A549 (cell line): Measurements from ENCODE around the gene TAGLN3. TPM values are rescaled to one million over a fixed set of nuclear protein-coding genes. Genes with fewer than 3 reads are reported as not detected.
"Not testable (repeated sequence)": the region's sequence is repeated elsewhere in the genome, so short reads cannot be mapped to it uniquely, and the experiment has no call there.

Source experiments
- ATAC-seq, 2 experiments: fragments of 200-7000 bp in 1 of 2; fragments of >200 bp in 1 of 2; cut with Nextera tagmentation in 1 of 2; cut with Tn5 transposase in 1 of 2; 3 replicates each; pipeline versions ENCODE4 v1.8.0 to v1.9.1; 2018 to 2020; ENCODE audit warnings: mild to moderate bottlenecking in 1 of 2, moderate library complexity in 1 of 2
- CTCF ChIA-PET: fragments of 300-600 bp; sonication (Branson Sonifier 250); formaldehyde crosslinking; extraction: SDS; loops from one replicate; lab custom pipeline; 2021; ENCODE audit warnings: antibody characterized with exemption, inconsistent platforms; lab: Yijun Ruan, JAX
- POLR2A ChIA-PET: fragments of 350-600 bp; formaldehyde crosslinking; extraction: SDS; loops from one replicate; lab custom pipeline; 2021; ENCODE audit warnings: antibody characterized with exemption, inconsistent platforms; lab: Yijun Ruan, JAX
- DNase-seq, 2 experiments: peaks; one replicate each; pipeline versions ENCODE4 v3.0.0 to v3.0.0-alpha.2; 2011 to 2016; ENCODE audit warnings: low read depth in 1 of 2, low spot score in 1 of 2
- FAIRE-seq: peaks from 2 replicates; lab custom pipeline; 2011; peaks lifted over from hg19 to GRCh38; lab: Jason Lieb, UNC
- H3K27ac ChIP-seq, 2 experiments: fragments of >200 bp; sonication (Bioruptor Twin); formaldehyde crosslinking; 3 replicates each; pipeline ENCODE4 v1.5.1; 2016 to 2017
- H3K4me1 ChIP-seq: fragments of >200 bp; sonication (Bioruptor Twin); formaldehyde crosslinking; 3 replicates; pipeline ENCODE4 v1.6.1; 2016
- H3K4me2 ChIP-seq: fragments of >200 bp; sonication (Bioruptor Twin); formaldehyde crosslinking; 3 replicates; pipeline ENCODE4 v1.6.1; 2016
- H3K4me3 ChIP-seq: fragments of >200 bp; sonication (Bioruptor Twin); formaldehyde crosslinking; 3 replicates; pipeline ENCODE4 v1.5.1; 2016
- H3K9me3 ChIP-seq: fragments of >200 bp; sonication (Bioruptor Twin); formaldehyde crosslinking; 3 replicates; pipeline ENCODE4 v1.6.1; 2016
- CEBPB ChIP-seq, 2 experiments: fragments of >200 bp in 1 of 2; sonication (Bioruptor Twin) in 1 of 2; formaldehyde crosslinking in 1 of 2; IDR thresholded peaks; 2 replicates each; pipeline ENCODE4 v1.6.1; 2012 to 2016
- CHD2 ChIP-seq: fragments of 150-350 bp; IDR thresholded peaks from 2 replicates; pipeline ENCODE4 v1.6.1; 2014; ENCODE audit warnings: low read length; ENCODE audit not compliant: partially characterized antibody
- EP300 ChIP-seq, 2 experiments: fragments of >200 bp; sonication (Bioruptor Twin); formaldehyde crosslinking; IDR thresholded peaks; 2 replicates in 1 of 2; 3 replicates in 1 of 2; pipeline ENCODE4 v1.6.1; 2016 to 2017
- ESRRA ChIP-seq: fragments of 150-350 bp; IDR thresholded peaks from 2 replicates; pipeline ENCODE4 v1.6.1; 2014; ENCODE audit warnings: mild to moderate bottlenecking, low read length, borderline replicate concordance
- FOSL2 ChIP-seq, 2 experiments: fragments of 450-650 bp in 1 of 2; fragments of >200 bp in 1 of 2; sonication (Bioruptor Twin) in 1 of 2; formaldehyde crosslinking; IDR thresholded peaks; 2 replicates each; pipeline versions ENCODE4 v1.5.0 to v1.6.1; 2016 to 2020; ENCODE audit warnings: mild to moderate bottlenecking in 1 of 2, moderate library complexity in 1 of 2
- FOXS1 ChIP-seq: fragments of 250-450 bp; sonication (Bioruptor Pico); IDR thresholded peaks from 2 replicates; pipeline ENCODE4 v1.5.0; 2020; ENCODE audit warnings: mild to moderate bottlenecking, moderate library complexity
- GATA3 ChIP-seq: IDR thresholded peaks from 2 replicates; pipeline ENCODE4 v1.6.1; 2012; ENCODE audit warnings: borderline replicate concordance
- HOXA7 ChIP-seq: fragments of 250-450 bp; sonication (Bioruptor Pico); IDR thresholded peaks from 2 replicates; pipeline ENCODE4 v1.5.0; 2020; ENCODE audit warnings: mild to moderate bottlenecking, moderate library complexity
- HOXB13 ChIP-seq: fragments of 250-450 bp; sonication (Bioruptor Pico); IDR thresholded peaks from 2 replicates; pipeline ENCODE4 v1.5.0; 2020; ENCODE audit warnings: low read depth, mild to moderate bottlenecking, moderate library complexity
- HOXB5 ChIP-seq: fragments of 250-450 bp; sonication (Bioruptor Pico); IDR thresholded peaks from 2 replicates; pipeline ENCODE4 v1.5.0; 2020; ENCODE audit warnings: mild to moderate bottlenecking, moderate library complexity
- NFE2L2 ChIP-seq: fragments of 150-350 bp; conservative IDR thresholded peaks from 2 replicates; pipeline ENCODE4 v1.6.1; 2014; ENCODE audit warnings: low read length
- NPAS2 ChIP-seq: fragments of 250-450 bp; sonication (Bioruptor Pico); IDR thresholded peaks from 2 replicates; pipeline ENCODE4 v1.8.0; 2022; ENCODE audit warnings: mild to moderate bottlenecking, moderate library complexity, borderline replicate concordance
- NR3C1 ChIP-seq: fragments of >200 bp; sonication (Bioruptor Twin); formaldehyde crosslinking; IDR thresholded peaks from 3 replicates; pipeline ENCODE4 v1.6.1; 2017
- PHF8 ChIP-seq: fragments of 200-600 bp; sonication (generic); IDR thresholded peaks from 2 replicates; pipeline ENCODE4 v1.6.1; 2016; ENCODE audit warnings: low read depth, mild to moderate bottlenecking, antibody characterized with exemption, moderate library complexity, borderline replicate concordance
- POLR2A ChIP-seq: IDR thresholded peaks from 2 replicates; pipeline ENCODE4 v1.6.1; 2012; ENCODE audit warnings: mild to moderate bottlenecking, low read length
- RAD21 ChIP-seq, 2 experiments: fragments of >200 bp in 1 of 2; sonication (Bioruptor Twin) in 1 of 2; formaldehyde crosslinking in 1 of 2; IDR thresholded peaks in 1 of 2; conservative IDR thresholded peaks in 1 of 2; 2 replicates in 1 of 2; 3 replicates in 1 of 2; pipeline ENCODE4 v1.6.1; 2012 to 2018; ENCODE audit warnings: inconsistent platforms in 1 of 2
- RARB ChIP-seq: fragments of 250-450 bp; sonication (Bioruptor Pico); IDR thresholded peaks from 2 replicates; pipeline ENCODE4 v1.8.0; 2021; ENCODE audit warnings: mild to moderate bottlenecking, moderate library complexity
- RCOR1 ChIP-seq: fragments of 150-350 bp; IDR thresholded peaks from 2 replicates; pipeline ENCODE4 v1.6.1; 2014; ENCODE audit warnings: antibody characterized with exemption, low read length, low read depth
- SMC3 ChIP-seq: fragments of >200 bp; sonication (Bioruptor Twin); formaldehyde crosslinking; IDR thresholded peaks from 3 replicates; pipeline ENCODE4 v1.6.1; 2018; ENCODE audit warnings: inconsistent platforms
- TFCP2L1 ChIP-seq: fragments of 250-450 bp; sonication (Bioruptor Pico); IDR thresholded peaks from 2 replicates; pipeline ENCODE4 v1.5.0; 2021; ENCODE audit warnings: mild to moderate bottlenecking
- ZNF302 ChIP-seq: fragments of 250-450 bp; sonication (Bioruptor Pico); IDR thresholded peaks from 2 replicates; pipeline ENCODE4 v1.9.0; 2021; ENCODE audit warnings: inconsistent platforms, mild to moderate bottlenecking, moderate library complexity
- ZSCAN20 ChIP-seq: fragments of 250-450 bp; sonication (Bioruptor Pico); IDR thresholded peaks from 2 replicates; pipeline ENCODE4 v1.8.0; 2022; ENCODE audit warnings: mild to moderate bottlenecking, moderate library complexity
- WGBS: methylation state at CpG from one replicate; pipeline ENCODE4 v1.1.6; 2017; ENCODE audit errors: missing lambda C conversion rate; 5-methylcytosine and 5-hydroxymethylcytosine counted together
- polyA plus RNA-seq, 4 experiments: library from polyadenylated mRNA; depleted of rRNA in 3 of 4; stranded (reverse); fragments of >200 nt; fragmentation: RNase III in 1 of 4; extraction: RNeasy Plus Mini Kit Qiagen cat#74134 plus additional on column Dnase treatment in 1 of 4; gene quantifications; 2 replicates in 3 of 4; 3 replicates in 1 of 4; pipeline ENCODE4 v1.2.3, GENCODE V29; 2011 to 2017
- TF ChIP-seq, protein P1 (sequence below): fragments of 450-650 bp; IDR thresholded peaks from 2 replicates; pipeline ENCODE4 v1.6.1; 2014; ENCODE audit warnings: antibody characterized with exemption
- TF ChIP-seq, protein P2 (sequence below): fragments of >200 bp; sonication (Bioruptor Twin); formaldehyde crosslinking; IDR thresholded peaks from 2 replicates; pipeline ENCODE4 v1.6.1; 2016

TAGLN3 gene
- polyA plus RNA-seq, 2 of the 4 experiments (the other 2 are of a cell fraction), result not detected

DNA sequence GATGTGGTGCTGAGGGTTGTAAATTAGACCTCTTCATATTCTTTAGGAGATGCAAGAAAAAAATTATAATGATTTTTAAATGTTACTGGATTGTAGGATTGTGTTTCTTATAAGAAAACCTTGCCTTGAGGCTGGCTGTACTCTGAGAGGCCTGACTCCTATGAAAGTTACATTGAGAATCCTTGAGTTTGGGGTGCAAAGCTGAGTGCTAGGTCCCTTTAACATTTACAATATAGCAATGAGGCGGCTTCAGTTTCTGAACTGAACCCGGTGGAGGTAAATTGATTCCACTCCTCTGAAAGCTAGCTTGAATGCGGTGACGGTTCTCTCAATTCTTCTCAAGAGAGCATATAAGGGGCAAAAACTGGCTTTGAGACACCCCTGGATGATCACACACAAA, 35.7 kb downstream of the TAGLN3 start, which contains the start of gene TMPRSS7:
Gene TMPRSS7, plus strand, starts transcription at position 301 of the 400 bp plus-strand sequence. CDS start 110 bp downstream, outside the sequence.
- ChIA-PET CTCF (interaction anchor here (0.8 to 5.5 kb wide), 3 partner anchors 9 to 63 kb away, joined by 3 to 39 read pairs (median 5); no protein-coding TSS in a partner anchor), POLR2A (no interaction called here)
- Histone ChIP-seq H3K4me2 (no peak within 1 kb of the TSS), H3K27ac (no peak within 1 kb of the TSS), H3K4me3 (no peak within 1 kb of the TSS), H3K4me1 (peaks cover 6% of the 10 kb centered on the region; the same call in 1 of the 3 replicates), H3K9me3 (no peaks in the 10 kb centered on the region)
- TF ChIP-seq FOXS1 (CRISPR knock-in tag) (no peak), NR3C1 (no peak), HOXA7 (CRISPR knock-in tag) (no peak), GATA3 (no peak), ZSCAN20 (CRISPR knock-in tag) (no peak), CHD2 (no peak), SMC3 (no peak), NPAS2 (CRISPR knock-in tag) (no peak), ZNF302 (CRISPR knock-in tag) (no peak)
- TF ChIP-seq, protein P1, sequence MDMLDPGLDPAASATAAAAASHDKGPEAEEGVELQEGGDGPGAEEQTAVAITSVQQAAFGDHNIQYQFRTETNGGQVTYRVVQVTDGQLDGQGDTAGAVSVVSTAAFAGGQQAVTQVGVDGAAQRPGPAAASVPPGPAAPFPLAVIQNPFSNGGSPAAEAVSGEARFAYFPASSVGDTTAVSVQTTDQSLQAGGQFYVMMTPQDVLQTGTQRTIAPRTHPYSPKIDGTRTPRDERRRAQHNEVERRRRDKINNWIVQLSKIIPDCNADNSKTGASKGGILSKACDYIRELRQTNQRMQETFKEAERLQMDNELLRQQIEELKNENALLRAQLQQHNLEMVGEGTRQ, result no peak
- TF ChIP-seq, protein P2, sequence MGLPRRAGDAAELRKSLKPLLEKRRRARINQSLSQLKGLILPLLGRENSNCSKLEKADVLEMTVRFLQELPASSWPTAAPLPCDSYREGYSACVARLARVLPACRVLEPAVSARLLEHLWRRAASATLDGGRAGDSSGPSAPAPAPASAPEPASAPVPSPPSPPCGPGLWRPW, result no peak
- 83% methylated on average over 4 of the region's 4 CpGs for WGBS
- ATAC-seq (no peak), FAIRE-seq (no peak), DNase-seq (no peak)

DNA sequence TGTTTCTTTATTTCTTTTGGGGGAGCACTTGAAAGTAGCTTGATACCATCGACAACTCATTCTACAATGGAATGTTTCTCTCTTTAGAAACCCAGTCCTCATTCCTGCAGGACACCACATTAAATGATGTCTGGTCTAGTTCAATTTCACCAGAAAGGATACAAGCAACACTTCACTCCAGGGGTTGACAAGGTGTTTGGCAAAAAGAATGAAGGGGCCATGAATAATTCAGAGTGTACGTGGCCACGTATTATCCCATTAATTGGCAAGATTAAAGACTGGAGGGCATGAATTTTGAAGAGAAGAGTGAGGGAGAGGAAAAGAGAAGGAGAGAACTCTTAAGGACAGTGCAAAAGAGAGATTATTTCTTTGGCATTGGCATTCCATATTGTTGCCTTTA, 36.5 kb downstream of the TAGLN3 start:
- FAIRE-seq (no peak), DNase-seq (no peak)
- CTCF ChIA-PET, result interaction anchor here (0.7 to 5.5 kb wide), 3 partner anchors 9 to 21 kb away, joined by 3 to 39 read pairs (median 5); no protein-coding TSS in a partner anchor
- peaks cover 6% of the 10 kb centered on the region; the same call in 1 of the 3 replicates for H3K4me1 ChIP-seq
- POLR2A ChIA-PET, result no interaction called here
- WGBS, result 82% methylated on average over 3 of the region's 3 CpGs
- TF ChIP-seq ZNF302 (CRISPR knock-in tag) (no peak), CHD2 (no peak), POLR2A (no peak), EP300 (IDR thresholded peaks at IDR 0.05) (no peak), FOSL2 (IDR thresholded peaks at IDR 0.05) (no peak), FOSL2 (CRISPR knock-in tag; IDR thresholded peaks at IDR 0.05) (no peak), FOXS1 (CRISPR knock-in tag) (no peak), TFCP2L1 (CRISPR knock-in tag) (no peak), RARB (no peak), HOXB13 (CRISPR knock-in tag) (no peak), RAD21 (conservative IDR thresholded peaks at IDR 0.05 in 1 of 2, IDR thresholded peaks at IDR 0.05 in 1 of 2) (no peak), GATA3 (no peak), RCOR1 (no peak), NFE2L2 (no peak), ESRRA (no peak), NR3C1 (no peak), HOXB5 (CRISPR knock-in tag) (no peak), CEBPB (IDR thresholded peaks at IDR 0.05) (no peak), PHF8 (no peak)
- TF ChIP-seq, protein P2, result no peak
- TF ChIP-seq, protein P1, result no peak
- TF ChIP-seq, all 56 proteins: peak for 0
- ATAC-seq, result no peak
- Histone ChIP-seq H3K9me3 (no peaks in the 10 kb centered on the region), H3K27ac (no peak overlapping the region), H3K4me2 (no peak overlapping the region), H3K4me3 (no peak overlapping the region)

DNA sequence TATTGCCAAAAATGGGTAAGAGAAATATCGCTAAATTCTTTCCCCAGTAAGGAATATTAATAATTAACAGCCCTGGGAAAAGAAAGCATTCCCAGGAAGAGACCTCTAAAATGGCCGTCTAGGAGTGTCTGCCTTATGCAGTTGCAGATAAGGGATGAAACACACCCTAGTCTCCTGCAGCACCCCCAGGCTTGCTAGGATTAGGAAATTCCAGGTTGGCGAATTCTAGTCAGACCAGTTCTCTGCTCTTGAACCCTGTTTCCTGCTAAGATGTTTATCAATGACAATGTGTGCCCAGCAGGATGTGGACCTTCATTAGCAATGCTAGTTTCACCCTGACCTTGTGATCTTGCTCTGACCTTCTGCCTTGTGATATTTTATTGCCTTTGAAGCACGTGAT, 38.5 kb downstream of the TAGLN3 start:
- ATAC-seq, FAIRE-seq, CTCF ChIA-PET, H3K9me3 ChIP-seq, POLR2A ChIA-PET, H3K27ac ChIP-seq, DNase-seq, H3K4me3 ChIP-seq, H3K4me2 ChIP-seq, H3K4me1 ChIP-seq: not testable (repeated sequence)
- 50% methylated on average over 4 of the region's 4 CpGs for WGBS
